Activated CD4-positive, alpha-beta T cell treated with anti-CD3 and anti-CD28 coated beads, Interleukin-2, amount 10 ng/mL, durations not matched to agents 24 days and 14 days (primary cell): ENCODE results near the gene IGFL1. TPM values are rescaled to one million over a fixed set of nuclear protein-coding genes. Genes with fewer than 3 reads are reported as not detected.
"Not testable (repeated sequence)": the region's sequence is repeated elsewhere in the genome, so short reads cannot be mapped to it uniquely, and the experiment has no call there.

Source experiments
- DNase-seq: peaks from one replicate; pipeline ENCODE4 v3.0.0; 2022
- H3K27ac Mint-ChIP-seq: one replicate; pipeline ENCODE4 v1.8.0; 2022; ENCODE audit warnings: mild to moderate bottlenecking, mixed read lengths
- H3K27me3 Mint-ChIP-seq: one replicate; pipeline ENCODE4 v1.8.0; 2022; ENCODE audit warnings: mixed read lengths
- H3K36me3 Mint-ChIP-seq: one replicate; pipeline ENCODE4 v1.8.0; 2022; ENCODE audit warnings: low read depth, mild to moderate bottlenecking, mixed read lengths
- H3K4me1 Mint-ChIP-seq: one replicate; pipeline ENCODE4 v1.8.0; 2021; ENCODE audit warnings: mixed read lengths
- H3K4me3 Mint-ChIP-seq: one replicate; pipeline ENCODE4 v1.8.0; 2022; ENCODE audit warnings: mild to moderate bottlenecking, moderate library complexity, mixed read lengths
- H3K9me3 Mint-ChIP-seq: one replicate; pipeline ENCODE4 v1.8.0; 2021; ENCODE audit warnings: mixed read lengths
- intact Hi-C: fragments of 100-400 bp; cut with micrococcal nuclease; formaldehyde crosslinking; loops from one replicate; pipeline ENCODE4 v1.15.1; 2023
- total RNA-seq: library from RNA; stranded (reverse); gene quantifications from 2 replicates; pipeline ENCODE4 v1.2.3, GENCODE V29; 2022

Gene IGFL1
- total RNA-seq, 1 donor from 2014 or later: not detected

DNA sequence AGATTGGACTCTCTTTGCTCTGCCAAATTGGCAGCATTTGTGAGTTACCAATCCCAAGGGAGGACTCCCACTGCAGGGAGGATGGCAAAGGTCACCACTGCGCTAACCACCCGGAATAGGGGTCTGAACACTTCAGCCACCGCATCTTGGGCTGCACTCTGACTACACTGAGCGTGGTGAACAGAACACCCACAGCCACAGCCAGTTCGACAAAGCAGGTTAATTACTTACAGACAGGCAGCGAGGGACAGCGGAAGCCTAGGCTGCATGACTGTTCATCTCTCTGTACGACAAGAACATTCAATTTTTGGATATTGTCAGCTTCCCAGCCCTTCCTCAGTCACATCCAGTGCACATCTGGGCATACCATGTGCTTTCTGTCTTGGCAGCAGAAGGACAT lies 21.7 kb upstream of the IGFL1 start:
- peaks cover 13% of the 10 kb centered on the region for H3K27me3 Mint-ChIP-seq
- intact Hi-C loops, H3K4me3 Mint-ChIP-seq, H3K36me3 Mint-ChIP-seq, H3K27ac Mint-ChIP-seq, DNase-seq, H3K9me3 Mint-ChIP-seq: not testable (repeated sequence)
- peaks cover 12% of the 10 kb centered on the region for H3K4me1 Mint-ChIP-seq

DNA sequence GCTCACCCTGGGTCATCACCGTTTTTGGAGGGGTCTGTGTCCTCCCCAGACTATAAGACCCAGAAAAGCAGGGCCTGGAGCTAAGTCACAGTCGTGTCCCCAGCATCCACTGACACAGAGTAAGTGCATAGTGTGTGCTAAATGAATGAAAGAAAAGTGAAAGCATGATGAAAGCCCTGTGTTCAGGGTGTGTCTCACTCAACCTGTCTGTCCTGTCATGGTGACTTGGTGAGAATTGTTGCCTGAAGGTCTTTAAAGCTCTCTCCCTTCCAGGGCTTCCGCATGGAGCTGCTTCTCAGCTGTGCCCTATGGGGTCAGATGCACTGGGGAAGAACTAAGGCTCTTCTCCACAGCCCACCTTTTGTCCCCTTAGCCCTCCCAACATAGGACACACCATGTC lies 20.5 kb upstream of the IGFL1 start:
- Mint-ChIP-seq H3K4me1 (peaks cover 12% of the 10 kb centered on the region), H3K27me3 (peaks cover 12% of the 10 kb centered on the region), H3K4me3 (peak overlapping the region; percentile 30), H3K27ac (no peak overlapping the region), H3K36me3 (no peaks in the 10 kb centered on the region), H3K9me3 (no peaks in the 10 kb centered on the region)
- peak; percentile 59 for DNase-seq
- intact Hi-C loops: no loop called here

DNA sequence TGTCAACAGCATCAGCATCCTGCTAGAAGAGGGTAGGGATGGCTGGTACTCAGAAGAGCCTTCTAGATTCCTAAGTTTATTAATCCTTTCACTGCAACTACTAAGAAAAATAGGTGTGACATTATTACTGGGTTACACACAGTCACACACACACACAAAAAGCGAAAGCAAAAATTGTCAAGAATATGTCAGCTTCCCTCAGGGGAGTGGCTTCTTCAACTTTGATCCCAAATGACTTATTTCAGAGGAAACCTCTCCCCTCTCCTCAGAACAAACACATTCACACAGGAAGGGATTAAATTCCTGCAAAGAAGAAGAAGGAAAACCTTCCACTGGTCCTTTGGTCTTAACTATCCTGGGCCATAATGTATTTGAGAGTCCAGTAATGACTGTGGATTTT lies 20.1 kb upstream of the IGFL1 start:
- no peak for DNase-seq
- Mint-ChIP-seq H3K4me1 (peaks cover 12% of the 10 kb centered on the region), H3K27me3 (peaks cover 12% of the 10 kb centered on the region), H3K4me3 (peak overlapping the region; percentile 30), H3K27ac (no peak overlapping the region), H3K36me3 (no peaks in the 10 kb centered on the region), H3K9me3 (no peaks in the 10 kb centered on the region)
- intact Hi-C loops: no loop called here

DNA sequence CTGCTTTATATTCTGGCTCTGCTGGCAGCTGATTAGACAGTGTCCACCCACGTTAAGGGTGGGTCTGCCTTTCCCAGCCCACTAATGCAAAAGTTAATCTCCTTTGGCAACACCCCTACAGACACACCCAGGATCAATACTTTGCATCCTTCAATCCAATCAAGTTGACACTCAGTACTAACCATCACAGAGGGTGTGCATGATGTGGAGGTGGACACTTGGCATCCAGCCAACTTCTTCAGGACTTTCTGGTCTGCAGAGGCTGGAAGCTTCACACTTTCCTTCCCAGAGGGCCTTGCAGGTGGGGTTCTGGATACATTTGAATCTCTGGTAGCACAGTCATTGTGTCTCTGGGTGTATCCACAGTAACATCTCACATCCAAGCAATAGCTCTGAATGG lies 18.9 kb upstream of the IGFL1 start:
- no peak for DNase-seq
- Mint-ChIP-seq H3K27ac (no peak overlapping the region), H3K9me3 (no peaks in the 10 kb centered on the region), H3K27me3 (peaks cover 12% of the 10 kb centered on the region), H3K4me1 (peaks cover 12% of the 10 kb centered on the region), H3K36me3 (no peaks in the 10 kb centered on the region), H3K4me3 (no peak overlapping the region)
- intact Hi-C loops: no loop called here

DNA sequence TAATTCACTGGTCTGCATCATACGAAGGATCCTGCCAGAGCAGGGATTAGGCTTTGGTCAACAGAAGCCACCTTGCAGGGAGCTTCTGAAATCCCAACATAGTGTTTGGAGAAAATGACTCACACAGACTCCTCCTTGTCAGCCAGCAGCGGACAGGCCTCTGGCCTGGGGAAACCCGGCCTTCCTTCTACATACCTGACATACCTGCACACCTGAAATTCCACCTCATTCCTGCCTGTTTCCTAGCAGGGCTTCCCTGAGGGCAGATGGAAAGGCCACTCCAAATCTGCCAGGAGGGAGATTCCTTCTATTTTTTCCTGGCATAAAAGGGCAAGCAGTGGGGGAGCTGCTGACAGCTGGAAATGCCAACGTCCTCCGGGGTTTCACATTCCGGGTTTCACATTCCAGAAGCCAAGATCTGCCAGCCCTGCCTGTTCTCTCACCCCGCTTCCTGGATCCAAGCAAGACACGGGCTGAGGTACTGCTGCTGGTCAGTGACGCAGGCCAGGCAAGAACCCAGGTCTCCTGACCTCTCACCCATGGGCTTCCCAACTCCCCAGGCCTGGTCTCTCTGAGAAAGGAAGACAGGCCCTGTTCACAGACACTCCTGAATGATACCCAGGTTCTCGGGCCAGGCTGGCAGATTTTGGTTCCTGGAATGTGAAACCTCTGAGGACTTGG lies 18.2 kb upstream of the IGFL1 start:
- Mint-ChIP-seq H3K4me1 (peaks cover 12% of the 10 kb centered on the region), H3K9me3 (no peaks in the 10 kb centered on the region), H3K36me3 (no peaks in the 10 kb centered on the region), H3K27ac (no peak overlapping the region), H3K27me3 (peaks cover 11% of the 10 kb centered on the region), H3K4me3 (no peak overlapping the region)
- intact Hi-C loops: no loop called here
- DNase-seq: no peak

DNA sequence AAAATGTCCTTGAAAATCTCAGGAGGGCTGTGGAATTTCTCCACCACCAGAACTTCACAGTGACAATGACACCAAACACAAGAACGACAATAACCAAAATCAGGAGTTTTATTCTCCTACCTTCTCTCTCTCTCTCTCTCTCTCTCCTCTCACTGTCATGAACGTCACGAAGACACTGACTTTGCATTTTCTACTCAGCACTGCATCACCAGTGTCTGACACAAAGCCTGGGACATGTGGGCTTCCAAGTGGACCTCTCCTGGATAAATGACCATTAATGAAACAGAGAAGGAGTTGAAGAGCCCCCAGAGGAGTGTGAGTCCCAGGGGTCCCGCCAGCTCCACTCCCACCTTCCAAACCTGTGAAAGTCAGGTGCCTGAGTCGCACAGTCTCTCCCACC lies 16.9 kb upstream of the IGFL1 start:
- Mint-ChIP-seq H3K27me3 (peaks cover 12% of the 10 kb centered on the region), H3K4me1 (peaks cover 12% of the 10 kb centered on the region)
- DNase-seq, H3K27ac Mint-ChIP-seq, H3K4me3 Mint-ChIP-seq, H3K36me3 Mint-ChIP-seq, intact Hi-C loops, H3K9me3 Mint-ChIP-seq: not testable (repeated sequence)

DNA sequence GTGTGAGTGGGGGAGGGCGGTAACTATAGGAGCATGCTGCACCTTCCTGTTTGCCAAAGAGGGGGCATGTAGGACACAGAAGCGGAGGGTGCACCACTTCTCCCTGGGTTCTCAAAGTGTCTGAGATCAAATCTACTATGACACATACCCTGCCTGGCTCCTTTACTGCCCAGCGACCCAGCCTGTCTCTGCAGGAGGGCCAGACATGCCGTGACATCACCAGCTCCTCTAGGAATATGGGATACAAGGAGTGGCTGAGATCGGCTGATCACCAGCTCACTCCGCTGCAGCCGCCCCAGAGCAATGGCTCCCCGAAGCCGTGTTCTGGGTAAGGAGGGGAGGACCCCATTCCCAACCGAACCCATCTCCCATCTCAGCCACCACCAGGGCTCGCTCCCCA lies 16.4 kb upstream of the IGFL1 start:
- Mint-ChIP-seq H3K27me3 (peaks cover 12% of the 10 kb centered on the region), H3K4me3 (no peak overlapping the region), H3K4me1 (peaks cover 12% of the 10 kb centered on the region), H3K27ac (no peak overlapping the region), H3K9me3 (peaks cover 2% of the 10 kb centered on the region), H3K36me3 (no peaks in the 10 kb centered on the region)
- DNase-seq: no peak
- intact Hi-C loops: no loop called here

DNA sequence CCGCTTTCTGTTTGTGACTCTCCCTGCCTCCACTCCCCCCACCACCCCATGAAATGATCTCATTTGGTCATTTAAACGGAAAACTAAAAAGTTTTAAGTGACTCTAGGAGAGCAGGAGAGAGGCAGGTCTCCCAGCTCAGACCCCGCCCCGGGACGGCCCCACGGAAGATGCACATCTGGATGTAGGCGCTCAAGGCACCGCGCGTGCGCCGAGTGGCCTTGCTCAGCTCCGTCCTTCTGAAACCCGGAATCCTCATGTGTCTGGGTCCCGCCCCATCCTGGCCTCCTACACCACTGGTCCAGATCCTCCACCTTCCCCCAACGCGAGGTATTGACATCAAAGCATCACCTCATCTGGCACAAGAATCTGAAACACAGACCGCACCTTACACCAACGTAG lies 15.7 kb upstream of the IGFL1 start:
- H3K4me3 Mint-ChIP-seq: no peak overlapping the region
- peaks cover 4% of the 10 kb centered on the region for H3K9me3 Mint-ChIP-seq
- DNase-seq: no peak
- no peak overlapping the region for H3K27ac Mint-ChIP-seq
- intact Hi-C loops: no loop called here
- no peaks in the 10 kb centered on the region for H3K36me3 Mint-ChIP-seq
- H3K27me3 Mint-ChIP-seq: peaks cover 8% of the 10 kb centered on the region
- peaks cover 12% of the 10 kb centered on the region for H3K4me1 Mint-ChIP-seq

DNA sequence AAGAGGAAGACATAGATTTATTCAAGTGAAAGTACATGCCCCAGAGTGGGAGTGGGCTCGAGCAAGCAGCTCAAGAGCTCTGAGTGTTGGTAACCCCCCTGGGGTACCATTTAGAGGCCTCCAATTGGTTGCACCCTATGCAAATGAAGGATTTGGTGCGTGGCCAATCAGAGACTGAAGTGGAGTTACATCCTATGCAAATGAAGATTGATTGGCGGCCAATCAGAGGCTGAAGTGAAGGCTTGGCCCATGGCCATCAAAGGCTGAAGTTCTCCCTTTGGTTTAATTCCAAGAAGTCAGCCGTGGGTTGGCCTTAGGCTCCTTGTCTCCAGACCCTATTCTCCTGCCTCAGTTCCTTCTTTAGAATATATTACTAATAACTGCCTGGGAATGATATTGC lies 12.9 kb upstream of the IGFL1 start:
- H3K27ac Mint-ChIP-seq: no peak overlapping the region
- H3K9me3 Mint-ChIP-seq: peaks cover 4% of the 10 kb centered on the region
- peaks cover 3% of the 10 kb centered on the region for H3K27me3 Mint-ChIP-seq

DNA sequence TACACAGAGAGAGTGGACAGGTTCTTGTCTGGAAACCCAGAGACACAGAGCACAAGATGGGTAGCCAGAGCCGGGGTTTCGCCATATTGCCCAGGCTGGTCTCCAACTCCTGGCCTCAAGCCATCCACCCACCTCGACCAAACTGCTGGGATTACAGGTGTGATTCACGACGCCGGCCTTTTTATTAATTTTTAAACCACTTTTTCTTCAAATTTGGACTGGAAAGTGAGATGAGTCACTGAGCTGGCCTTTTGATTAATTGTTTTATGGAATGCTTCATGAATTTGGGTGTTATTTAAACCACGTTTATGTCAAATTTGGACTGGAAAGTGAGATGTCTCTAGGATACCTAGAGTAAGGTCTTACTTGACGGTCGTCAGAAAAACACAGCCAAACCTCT lies 12.1 kb upstream of the IGFL1 start:
- intact Hi-C loops: no loop called here
- H3K36me3 Mint-ChIP-seq: no peaks in the 10 kb centered on the region
- H3K4me3 Mint-ChIP-seq: no peak overlapping the region
- no peaks in the 10 kb centered on the region for H3K4me1 Mint-ChIP-seq
- no peak overlapping the region for H3K27ac Mint-ChIP-seq
- DNase-seq: no peak
- H3K27me3 Mint-ChIP-seq: peaks cover 3% of the 10 kb centered on the region
- peaks cover 4% of the 10 kb centered on the region for H3K9me3 Mint-ChIP-seq

More for the DNA sequence above, 12.9 kb upstream of the IGFL1 start:
- no peak overlapping the region for H3K4me3 Mint-ChIP-seq
- intact Hi-C loops: no loop called here
- H3K36me3 Mint-ChIP-seq: no peaks in the 10 kb centered on the region
- no peak for DNase-seq
- H3K4me1 Mint-ChIP-seq: no peaks in the 10 kb centered on the region

DNA sequence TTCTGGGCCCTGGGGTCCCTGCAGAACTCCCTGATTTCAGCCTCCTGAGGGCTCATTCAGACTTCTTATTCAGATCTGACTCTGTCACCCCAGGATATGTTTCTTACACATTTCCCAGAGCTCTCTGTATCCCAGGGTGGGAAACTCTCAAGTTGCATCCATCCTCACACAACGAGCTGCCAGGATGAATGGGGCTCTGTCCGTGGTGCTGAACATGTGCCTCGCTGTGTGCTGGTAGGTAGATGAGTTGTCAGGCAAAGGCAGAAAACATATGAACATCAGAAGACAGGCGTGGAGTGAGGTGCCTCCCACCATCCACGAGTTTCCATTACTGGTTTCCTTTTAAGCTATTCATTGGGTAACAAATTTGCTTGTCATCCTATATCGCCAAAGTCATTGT lies 11.4 kb upstream of the IGFL1 start:
- Mint-ChIP-seq H3K27me3 (peaks cover 3% of the 10 kb centered on the region), H3K27ac (no peak overlapping the region)
- DNase-seq: peak; percentile 81

DNA sequence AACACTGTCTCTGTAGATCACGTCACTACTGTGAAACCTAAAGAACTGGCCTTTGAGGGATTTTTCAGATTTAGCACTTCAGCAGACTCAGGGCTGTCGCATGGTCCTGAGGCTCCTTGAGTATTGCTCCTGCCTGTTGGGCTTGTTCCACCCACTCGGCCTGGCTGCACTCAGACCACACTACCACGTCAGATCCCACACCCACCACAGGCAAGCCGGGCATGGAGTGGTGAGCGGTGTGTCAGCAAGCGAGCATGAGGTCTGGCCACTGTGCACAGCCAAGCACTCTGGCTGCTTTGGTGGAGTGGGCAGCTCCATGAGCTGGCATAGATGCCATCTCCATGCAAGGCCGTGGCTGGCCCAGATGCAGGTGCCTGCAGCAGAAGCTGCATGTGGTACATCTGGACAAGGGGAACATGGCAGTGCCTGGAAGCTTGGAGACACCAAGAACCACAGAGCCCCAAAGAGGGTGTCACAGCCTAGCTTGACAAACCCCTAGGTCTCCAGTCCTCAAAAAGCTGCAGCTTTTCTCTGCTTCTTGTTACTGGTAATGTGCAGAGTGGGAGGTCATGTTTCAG lies 9.4 kb upstream of the IGFL1 start:
- H3K4me3 Mint-ChIP-seq: no peak overlapping the region
- H3K36me3 Mint-ChIP-seq: no peaks in the 10 kb centered on the region
- H3K9me3 Mint-ChIP-seq: peaks cover 4% of the 10 kb centered on the region
- H3K27ac Mint-ChIP-seq: no peak overlapping the region
- H3K4me1 Mint-ChIP-seq: no peaks in the 10 kb centered on the region
- no peak for DNase-seq
- H3K27me3 Mint-ChIP-seq: peaks cover 2% of the 10 kb centered on the region
- intact Hi-C loops: no loop called here

More for the DNA sequence above, 11.4 kb upstream of the IGFL1 start:
- H3K4me3 Mint-ChIP-seq: no peak overlapping the region
- H3K36me3 Mint-ChIP-seq: no peaks in the 10 kb centered on the region
- H3K9me3 Mint-ChIP-seq: peaks cover 4% of the 10 kb centered on the region
- no peaks in the 10 kb centered on the region for H3K4me1 Mint-ChIP-seq
- intact Hi-C loops: no loop called here

DNA sequence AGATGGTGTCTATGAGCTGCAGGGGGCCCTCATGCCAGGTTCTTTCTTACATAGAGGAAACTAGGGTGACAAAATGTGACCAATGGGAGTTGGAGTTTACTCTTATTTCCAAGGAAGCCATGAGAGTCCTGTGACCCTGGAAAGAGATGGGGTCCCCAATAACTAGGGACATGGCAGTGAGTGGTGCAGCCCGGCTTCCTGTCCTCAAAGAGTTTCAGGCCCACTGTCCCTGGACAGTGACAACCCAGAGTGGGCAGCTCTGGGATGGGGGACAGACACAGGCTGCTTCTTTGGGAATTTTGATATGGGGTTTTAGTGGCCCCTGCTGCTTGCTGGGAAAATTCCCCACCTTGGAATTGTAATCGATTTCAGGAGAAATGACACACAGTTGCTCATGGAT lies 8.4 kb upstream of the IGFL1 start:
- peaks cover 5% of the 10 kb centered on the region for H3K4me1 Mint-ChIP-seq
- peaks cover 6% of the 10 kb centered on the region for H3K27me3 Mint-ChIP-seq

DNA sequence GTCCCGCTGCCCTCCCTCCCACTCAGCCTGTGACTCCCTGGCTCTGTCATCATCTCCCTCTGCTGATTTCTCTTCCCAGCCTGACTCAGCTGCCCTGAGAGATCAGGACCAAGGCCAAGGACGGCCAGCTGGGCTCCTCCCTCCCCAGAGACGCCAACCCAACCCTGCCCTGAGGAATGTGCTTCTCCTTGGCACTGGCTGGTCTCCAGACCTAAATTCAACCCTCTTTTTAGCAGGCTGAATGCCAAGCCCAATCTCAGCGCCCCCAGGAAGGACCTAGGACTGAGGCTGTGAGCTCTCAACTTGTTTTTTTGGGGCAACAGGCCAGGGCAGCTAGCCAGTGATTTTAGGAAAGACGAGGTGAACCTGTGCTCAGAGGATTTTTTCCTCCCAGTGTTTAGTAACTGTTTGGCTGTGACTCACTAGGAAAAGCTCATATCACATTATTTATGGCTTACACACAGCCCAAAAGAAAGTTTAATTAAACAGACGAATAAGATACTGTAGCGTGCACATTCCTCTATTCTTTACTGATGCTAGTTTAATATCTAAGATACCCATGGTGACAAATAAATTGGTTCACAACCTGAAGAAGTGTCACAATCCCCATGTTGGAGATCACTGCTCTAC lies 7.4 kb upstream of the IGFL1 start:
- DNase-seq: no peak

More for the DNA sequence above, 8.4 kb upstream of the IGFL1 start:
- H3K36me3 Mint-ChIP-seq: no peaks in the 10 kb centered on the region
- DNase-seq: no peak
- no peak overlapping the region for H3K27ac Mint-ChIP-seq
- no peak overlapping the region for H3K4me3 Mint-ChIP-seq
- intact Hi-C loops: no loop called here
- H3K9me3 Mint-ChIP-seq: peaks cover 4% of the 10 kb centered on the region

More for the DNA sequence above, 7.4 kb upstream of the IGFL1 start:
- H3K4me3 Mint-ChIP-seq: no peak overlapping the region
- H3K4me1 Mint-ChIP-seq: peaks cover 5% of the 10 kb centered on the region
- H3K9me3 Mint-ChIP-seq: peaks cover 4% of the 10 kb centered on the region
- no peaks in the 10 kb centered on the region for H3K36me3 Mint-ChIP-seq
- peaks cover 5% of the 10 kb centered on the region for H3K27me3 Mint-ChIP-seq
- intact Hi-C loops: no loop called here
- H3K27ac Mint-ChIP-seq: no peak overlapping the region
